ENCODE measurements around the gene GALNT2.

The GALNT2 gene

DNA sequence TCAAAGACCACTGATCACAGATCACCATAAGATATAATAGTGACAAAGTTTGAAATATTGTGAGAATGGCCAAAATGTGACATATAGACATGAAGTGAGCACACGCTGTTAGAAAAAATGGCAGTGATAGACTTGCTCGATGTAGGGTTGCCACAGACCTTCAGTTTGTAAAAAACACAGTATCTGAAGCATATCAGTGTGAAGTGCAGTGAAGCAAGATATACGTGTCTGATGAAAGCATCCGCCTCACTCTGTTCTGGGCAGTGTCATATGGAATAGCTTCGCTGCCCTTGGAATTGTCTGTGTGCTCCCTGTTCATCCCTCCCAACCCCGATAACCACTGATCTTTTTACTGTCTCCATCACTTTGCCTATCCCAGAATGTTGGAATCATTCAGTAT, 50.7 kb downstream of the GALNT2 start:
- no peak for DNase-seq

DNA sequence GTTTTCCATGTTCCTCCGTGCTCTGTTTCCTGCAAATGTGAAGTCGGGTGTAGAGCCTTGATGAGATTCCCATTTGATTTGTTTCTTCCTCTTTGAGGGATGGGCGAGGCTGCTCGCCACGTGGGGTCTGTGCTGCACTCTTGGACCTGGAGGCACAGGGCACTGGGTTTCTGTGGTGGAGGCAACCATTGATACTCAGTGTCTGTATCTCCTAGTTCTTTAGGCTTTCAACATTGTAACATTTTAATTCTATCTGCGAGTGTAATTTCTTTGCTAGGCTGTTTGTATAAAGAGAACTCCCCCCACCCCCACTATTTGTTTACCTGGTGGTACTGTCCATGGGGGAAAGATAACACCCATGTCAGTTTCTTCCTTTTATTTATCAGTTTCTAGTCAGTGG, 52.3 kb downstream of the GALNT2 start:
- no peak for DNase-seq

DNA sequence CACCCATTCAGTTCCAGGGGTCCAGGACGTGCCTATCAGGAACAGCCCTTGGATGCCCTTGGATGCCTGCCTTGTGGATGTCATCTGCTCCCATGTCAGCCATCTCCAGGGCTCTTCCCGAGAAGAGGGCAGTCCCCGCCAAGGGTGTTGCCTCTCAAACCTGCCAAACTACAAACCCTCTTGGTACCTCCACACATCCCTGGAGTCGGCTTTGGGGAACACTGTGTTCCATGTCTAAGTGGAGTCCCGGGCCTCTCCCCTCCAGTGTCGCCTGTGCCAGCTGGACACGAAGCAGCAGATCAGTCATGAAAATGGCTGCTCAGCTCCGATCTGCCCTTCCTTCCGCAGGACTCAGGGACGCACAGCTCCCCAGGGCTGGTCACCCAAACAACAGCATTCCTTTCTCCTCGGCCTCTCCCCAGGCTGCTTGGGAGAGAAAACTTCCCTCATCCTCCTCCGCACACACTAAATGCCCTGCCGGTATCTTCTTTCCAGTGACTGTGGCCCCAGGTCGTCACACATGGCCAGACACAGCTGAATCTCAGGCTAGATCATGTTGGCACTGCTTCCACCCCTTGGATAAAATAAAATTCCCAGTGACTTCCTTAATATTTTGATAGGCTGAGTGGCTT, 53.4 kb downstream of the GALNT2 start:
- DNase-seq: no peak

DNA sequence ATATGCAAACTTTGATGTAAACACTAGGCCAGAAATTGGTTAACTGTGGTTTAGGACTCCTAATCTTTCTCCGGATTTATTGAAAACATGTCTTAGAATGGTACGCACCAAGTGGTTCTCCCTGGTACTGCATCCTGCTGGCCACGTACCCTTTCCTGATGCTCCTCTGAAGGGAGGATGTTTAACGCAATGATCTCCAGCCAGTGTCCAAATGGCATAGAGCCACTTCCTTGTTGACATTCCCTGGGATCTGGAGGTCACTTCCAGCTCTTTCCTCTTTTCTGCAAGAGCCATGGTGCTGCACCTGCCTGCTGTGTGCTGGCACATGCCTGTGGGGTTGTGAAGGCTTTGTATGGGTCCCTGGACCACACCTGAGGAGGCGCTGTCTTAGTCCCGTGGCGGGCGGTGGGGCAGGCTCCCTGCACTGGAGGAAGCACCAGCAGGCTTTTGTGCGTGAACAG, 53.9 kb downstream of the GALNT2 start:
- peak; percentile 53 for DNase-seq

DNA sequence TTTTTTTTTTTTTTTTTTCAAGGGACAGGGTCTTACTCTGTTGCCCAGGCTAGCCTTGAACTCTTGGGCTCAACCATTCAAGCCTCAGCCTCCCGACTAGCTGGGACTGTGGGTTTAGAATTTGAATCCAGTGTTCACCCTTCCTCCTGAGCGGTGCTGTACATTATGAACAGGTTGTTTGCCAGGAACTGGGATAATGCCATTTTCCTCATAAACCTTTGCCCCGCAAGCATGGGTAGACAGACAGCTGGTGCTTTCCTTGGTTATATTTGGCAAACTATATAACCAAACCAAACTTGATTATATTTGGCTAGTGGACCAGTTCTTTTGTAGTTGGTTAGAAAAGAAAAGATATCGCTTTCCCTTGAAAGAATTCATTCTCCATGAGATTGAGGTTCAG, 54.9 kb downstream of the GALNT2 start:
- DNase-seq: no peak

DNA sequence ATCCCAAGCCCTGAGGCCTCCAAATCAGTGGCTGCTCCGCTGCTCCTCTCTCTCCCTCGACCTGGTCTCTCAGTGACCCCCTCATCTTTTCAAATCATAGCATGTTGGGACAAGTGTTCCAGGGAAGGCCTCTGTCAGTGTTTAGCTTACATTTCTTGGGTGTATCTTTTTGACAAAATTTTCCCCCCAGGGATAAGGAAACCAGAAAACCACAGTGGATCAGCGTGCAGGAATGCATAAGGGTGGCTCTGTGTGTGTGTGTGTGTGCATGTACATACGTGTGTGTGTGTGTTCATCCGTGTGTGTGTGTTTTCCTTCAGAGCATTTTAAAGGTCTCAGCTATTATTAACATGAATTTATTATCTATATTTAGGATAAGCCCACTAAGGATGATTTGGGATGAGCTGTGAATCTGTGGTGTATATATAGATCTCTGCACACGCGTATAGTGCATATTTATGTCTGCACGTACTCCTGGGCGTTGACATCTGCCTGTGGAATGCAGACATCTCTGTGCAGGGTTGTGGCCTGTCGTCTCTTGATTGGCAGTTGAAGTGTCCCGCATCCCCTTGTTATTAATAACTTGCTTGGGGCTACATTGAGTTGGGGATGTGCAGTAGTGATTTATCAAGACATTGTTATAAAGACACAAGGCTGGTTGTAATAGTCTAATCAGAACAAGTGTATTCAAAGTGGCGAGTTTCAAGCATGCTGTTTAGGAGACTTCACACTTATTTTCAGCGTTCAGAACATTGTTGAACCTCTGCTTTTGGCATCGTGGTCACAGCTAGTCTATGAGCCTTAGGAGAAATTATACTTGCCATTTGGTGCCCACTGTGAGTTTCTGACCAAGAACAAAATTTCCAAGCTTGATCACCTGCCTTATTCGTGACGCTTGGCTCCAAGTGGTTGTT, 55.6 kb downstream of the GALNT2 start:
- DNase-seq: no peak

DNA sequence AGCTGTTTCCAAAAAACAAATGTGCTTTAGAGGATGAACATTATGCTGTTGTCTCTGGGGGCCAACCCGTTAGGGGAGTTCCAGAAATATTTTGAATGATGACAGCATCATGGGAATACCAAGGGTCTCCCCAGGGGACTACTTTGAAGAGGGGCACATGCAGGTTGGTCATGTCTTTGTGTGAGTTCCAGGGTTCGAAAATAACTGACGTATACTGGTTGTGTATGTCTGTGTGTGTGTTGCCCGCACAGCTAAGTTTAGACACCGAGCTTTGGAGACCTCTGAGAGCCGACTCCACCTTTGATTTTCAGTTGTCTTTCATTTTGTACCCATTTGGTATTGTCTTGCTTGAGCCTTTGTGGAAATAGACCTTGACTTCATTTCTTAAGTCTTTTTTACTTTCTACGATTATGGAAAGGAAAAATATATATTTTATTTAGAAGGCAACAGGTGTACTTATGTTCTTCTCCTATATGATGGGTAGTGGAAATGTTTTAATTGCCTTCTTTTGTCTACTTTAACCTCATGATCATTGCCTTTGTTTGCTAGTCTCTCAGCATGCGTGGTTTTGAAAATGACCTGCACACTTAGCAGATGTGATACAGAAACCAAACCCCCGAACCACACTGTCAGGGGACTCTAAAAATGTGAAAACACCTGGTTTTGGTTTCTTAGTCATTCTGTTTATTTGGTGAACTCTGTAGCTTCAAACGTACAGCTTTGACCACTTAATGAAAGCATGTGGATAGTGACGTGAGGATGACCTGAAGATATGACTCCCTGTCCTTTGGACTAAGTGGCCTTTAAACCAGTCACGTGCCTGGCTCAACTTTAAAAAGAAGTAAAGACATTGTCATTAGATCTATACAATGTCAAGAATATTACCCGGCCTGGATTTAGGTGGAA, 56.5 kb downstream of the GALNT2 start:
- peak; percentile 37 for DNase-seq

DNA sequence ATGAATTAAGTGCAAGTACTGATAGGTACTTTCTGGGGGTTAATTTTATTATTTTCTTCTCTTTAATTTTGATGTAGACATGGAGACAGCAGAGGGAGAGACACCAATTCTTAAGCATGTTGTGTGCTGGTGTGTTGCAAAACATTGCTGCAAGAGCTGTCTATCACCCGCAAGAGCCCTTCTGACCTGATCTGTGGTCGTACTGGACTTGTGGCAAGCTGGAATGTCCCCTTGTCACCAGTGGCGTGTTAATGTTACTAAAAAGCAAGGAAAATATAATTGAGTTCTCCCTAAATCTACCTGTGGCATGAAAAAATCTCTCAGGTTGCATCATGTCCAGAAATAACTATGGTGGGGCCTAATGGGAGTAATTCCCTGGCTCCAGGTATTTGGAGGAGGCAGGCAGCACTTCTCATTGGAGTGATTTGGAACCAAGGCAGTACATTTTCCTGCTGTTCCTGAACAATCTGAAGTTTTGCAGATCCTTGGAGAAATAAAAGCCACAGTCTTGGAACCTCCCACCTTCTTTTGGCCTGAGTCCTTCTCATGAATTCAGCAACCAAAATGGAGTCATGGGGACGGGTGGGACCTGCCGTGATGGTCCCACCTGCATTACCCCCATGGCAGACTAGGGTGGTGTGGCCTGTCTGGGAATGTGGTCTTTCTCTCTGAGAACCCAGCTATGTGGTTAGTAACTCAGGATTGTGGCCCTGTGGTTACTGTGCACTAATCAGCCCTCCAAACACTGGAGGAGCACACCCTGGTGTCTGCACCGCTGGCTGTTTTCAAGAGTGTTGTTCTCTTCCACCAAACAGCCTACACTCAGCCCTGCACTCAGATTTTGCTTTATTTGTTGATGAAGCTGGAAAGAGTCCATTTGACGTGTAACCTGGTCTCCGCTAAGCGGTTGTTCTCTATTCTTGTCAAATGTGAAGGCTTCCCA, 57.4 kb downstream of the GALNT2 start:
- DNase-seq: peak; percentile 76

DNA sequence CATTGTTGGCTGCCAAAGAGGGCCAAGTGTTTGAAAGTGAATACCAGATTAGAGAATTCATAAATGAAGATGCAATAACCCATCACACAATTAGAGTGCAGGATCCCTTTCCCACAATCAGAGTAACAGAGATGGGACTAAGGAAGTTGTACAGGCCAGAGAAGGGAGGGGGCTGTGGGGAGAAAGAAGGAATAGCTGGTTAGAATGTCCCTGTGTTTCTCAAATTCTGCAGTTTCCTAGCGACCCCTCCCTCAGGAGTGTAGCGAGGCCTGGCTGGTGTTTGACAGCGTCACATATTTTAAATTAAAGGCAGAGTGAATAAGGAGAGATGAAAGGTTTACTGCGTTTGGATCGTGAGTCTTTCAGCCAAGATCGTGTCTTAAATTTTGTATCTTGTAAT, 58.1 kb downstream of the GALNT2 start:
- DNase-seq: no peak

DNA sequence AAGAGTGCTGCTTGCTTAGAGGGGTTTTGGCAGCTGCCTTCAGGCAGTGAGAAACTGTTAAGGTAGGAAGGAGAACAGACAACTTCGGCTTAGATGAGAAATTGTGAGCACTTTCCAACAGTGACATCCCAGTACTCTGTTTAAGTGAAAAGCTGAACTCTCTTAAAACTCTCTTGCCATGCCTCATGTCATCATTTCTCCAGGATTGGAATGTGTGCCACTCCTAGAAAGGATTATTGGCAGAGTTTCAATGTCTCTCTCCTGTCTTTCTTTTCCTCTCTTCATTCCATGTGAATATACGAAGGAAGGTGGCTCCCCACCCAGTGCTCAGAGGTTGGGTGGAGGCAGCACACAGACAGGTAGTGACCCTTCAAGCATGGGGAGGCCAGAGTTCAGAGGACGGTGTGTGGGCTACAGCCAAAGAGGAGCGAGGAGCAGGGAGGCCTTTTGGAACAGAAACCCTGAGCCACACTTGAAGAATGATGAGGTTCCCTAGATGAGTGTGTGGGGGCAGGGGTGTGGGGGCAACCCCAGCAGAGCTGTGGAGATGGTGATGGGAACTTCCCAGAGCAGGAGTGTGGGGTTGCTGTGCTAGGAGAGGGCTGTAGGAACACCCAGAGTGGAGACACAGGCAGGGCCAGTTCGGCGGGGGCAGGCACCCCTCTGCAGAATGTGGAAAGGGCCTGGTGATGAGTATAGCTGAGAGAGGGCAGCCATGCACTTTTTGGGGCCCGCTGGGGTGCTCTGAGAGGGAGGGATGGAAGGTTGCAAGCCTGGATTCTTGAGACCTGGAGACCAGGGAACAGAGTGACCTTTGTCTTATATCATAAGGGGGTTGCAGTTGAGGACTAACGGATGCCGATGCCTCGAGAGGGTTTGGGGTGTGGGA, 58.8 kb downstream of the GALNT2 start:
- DNase-seq: peak; percentile 30

DNA sequence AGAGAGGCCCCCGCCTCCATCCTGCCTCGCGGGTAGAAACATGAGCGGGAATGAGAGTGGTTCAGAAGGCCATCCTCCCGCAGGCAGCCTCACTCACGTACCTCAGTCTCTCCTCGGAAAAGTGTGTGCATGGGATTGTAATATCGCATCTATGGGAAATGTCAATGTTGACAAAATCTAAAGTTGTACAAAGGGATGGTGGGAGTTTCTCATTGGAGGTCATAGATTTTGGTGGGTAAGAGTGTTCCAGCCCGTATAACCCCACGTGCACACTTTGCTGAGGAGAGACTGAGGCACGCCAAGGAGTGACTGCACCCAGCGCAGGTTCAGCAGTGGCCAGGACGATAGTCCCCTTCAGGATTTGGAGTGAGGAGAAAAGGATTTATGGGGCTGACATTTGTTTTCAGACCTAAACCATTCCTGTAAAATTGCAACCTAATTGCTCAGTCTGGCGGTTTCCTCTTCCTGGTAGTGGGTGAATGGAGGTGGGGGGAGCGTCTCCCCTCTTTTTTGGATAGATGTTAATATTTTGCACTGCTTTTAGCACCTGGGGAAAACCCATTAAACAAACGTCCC, 59.6 kb downstream of the GALNT2 start:
- no peak for DNase-seq

DNA sequence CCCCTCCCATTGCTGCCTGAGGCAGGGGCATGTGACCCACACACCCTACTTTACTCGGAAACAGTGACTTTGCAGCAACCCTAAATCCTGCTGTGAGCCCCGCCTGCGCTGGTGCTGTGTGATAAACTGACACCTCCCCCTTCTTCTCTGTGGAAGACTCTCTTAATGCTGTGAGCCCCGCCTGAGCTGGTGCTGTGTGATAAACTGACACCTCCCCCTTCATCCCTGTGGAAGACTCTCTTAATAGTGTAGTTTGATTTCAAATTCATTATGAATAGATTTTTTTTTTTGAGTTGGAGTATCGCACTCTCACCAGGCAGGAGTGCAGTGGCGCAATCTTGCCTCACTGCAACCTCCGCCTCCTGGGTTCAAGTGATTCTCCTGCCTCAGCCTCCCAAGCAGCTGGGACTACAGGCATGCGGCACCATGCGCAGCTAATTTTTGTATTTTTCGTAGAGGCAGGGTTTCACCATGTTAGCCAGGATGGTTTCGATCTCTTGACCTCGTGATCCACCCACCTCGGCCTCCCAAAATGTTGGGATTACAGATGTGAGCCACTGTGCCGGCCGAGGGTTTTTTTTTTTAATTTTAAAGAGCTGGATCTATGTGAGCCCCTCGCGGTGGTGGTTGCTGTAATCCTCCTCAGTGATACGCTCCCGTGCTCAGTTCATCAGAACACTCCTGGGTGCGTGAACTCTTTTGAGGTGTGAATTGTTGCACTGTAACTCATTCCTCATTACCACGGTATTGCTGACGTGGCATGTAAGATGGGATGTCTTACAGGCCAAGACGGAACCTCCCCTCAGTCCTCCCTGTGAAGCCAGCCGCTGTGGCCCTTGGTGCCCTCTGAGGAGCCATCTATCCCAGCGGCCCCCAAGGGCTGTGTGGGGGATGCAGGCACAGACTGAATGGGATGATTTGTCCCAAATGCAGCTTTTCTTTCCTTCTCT, 60.3 kb downstream of the GALNT2 start:
- DNase-seq: peak; percentile 98

DNA sequence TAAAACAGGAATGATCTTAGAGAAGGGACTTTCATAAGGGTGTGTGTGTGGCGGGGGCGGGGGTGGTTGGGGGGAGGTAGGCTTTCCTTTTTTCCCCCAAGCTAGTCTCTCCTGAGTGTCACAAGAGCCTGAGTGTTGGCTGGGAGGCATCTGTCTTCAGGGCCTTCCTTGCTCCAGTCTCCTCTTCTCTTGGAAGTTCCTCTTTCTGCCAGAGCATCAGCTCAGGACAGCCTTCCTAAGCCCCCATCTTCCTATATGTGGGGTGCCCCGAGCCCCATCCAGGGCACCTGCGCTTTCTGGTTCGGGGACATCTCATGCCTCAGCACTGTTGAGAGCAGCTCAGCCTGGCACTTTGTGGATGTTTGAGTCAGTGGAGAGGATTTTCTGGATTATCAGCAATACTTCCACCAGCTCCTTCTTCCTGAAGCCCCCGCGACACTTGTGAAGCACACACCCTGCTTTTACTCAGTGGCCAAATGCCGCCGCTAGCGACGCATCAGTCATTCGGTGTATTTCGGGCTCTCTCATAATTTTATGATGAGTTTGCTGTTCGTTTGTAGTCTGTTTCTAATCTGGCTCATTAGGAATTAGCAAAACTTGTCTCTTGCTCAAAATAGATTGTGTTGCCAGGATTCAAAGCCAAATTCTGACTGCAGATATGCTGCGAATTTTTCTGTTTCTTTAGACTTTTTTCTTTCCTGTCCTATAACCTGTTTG, 61.7 kb downstream of the GALNT2 start:
- DNase-seq: no peak

DNA sequence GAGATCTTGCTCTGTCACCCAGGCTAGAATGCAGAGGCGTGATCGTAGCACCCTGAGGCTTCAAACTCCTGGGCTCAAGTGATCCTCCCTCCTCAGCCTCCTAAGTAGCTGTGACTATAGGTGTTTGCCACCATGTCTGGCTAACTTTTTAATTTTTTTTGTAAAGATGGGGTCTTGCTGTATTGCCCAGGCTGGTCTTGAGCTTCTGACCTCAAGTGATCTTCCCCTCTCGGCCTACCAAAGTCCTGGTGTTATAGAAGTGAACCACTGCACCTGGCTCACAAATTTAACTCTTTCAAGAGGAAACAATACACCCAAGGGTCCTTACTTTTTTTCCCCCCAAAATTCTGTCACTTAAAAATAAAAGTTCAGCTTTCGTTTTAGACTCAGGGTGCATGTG, 62.3 kb downstream of the GALNT2 start:
- no peak for DNase-seq

DNA sequence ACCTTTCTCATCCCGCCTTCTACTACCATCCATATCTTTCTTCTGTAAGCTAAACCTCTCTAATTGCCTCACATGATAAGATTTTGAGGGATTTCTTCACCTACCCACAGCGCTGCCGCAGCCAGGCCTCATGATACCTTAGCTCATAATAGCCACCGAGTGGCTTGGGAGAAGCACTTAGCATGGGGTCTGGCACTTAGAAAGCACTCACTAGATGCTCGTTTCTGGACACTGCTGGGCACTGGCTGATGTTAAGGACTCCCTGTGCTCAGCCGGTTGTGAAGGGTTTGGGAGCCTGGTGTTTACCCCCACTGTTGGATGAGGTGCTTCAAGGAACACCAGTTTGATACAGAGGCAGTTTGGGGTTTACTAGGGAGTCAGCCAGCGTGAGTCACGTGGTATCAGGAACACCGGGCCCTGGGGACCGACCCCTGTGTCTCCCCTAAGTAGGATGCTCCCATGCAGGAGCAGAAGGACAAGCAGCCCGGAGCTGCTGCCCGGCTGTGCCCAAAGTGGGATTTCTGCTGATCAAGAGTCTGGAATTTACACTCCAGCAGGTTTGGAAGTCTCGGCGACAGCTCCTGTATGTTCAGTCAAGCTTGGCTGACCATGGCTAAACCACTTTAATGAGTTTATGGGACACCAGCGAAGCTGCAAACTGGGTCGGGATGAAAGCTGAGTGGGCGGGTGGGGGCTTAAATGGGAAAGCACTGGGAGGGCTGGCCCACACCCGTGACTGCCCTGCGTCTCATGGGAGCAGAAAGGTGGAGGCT, 63.3 kb downstream of the GALNT2 start:
- DNase-seq: no peak

DNA sequence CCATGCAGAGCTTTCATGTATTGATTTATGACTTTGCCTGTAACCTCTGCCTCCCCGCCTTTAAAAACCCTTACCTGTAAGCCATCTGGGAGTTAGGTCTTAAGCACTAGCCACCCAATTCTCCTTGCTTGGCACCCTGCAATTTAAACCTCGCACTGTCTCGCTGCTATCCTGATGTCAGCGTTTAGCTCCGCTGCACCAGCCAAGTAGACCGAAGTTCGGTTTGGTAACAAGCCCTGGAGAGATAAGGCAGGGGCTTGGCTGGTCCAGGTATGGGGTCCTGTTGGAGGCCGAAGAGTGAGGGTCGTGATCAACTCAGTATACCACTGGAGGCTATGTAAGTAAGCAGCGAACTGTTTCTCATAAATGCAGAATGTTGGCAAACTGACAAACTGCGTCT, 64.4 kb downstream of the GALNT2 start:
- DNase-seq: no peak

DNA sequence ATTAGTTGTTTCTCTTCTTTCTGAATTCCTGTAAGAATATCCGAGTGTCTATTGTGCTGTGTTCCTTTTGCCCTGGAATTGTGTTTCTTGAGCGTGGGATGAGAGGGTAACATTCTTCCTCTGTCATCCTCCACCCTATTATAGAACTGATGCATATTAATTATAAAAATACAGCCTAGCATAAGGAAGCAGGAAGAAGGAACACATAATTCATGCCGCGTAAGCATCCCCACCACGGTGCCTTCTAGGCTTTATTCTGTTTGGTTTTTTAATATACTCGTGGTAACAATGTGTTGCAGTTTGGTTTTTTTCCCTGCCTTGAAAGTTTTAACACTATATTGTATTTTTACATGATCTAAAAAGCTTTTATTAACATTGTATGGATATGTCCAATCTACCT, 65.7 kb downstream of the GALNT2 start:
- DNase-seq: no peak

DNA sequence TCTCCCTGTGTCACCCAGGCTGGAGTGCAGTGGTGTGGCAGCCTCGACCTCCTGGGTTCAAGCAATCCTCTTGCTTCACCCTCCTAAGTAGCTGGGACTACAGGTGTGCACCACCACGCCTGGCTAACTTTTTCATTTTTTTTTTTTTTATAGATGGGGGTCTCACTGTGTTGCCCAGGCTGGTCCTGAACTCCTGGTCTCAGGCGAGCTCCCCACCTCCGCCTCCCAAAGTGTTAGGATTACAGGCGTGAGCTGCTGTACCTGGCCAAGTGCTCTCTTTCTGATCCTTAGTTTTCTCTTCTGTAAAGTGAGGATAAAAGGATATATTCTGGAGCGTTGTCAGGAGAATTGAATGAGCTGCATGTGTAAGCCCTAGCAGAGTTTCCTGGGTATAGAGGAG, 68.7 kb downstream of the GALNT2 start:
- no peak for DNase-seq
